ENCODE measurements around the gene NKD2. TPM values are rescaled to one million over a fixed set of nuclear protein-coding genes. Genes with fewer than 3 reads are reported as not detected.
A peak's percentile ranks its signal among the peaks of the same experiment; 100 is the strongest.

NKD2 gene
- total and polyA plus RNA-seq, 9 of the 15 experiments (the other 6 are each of a cell fraction or from before 2014, with no cell fraction given) = 0.09 to 0.64 (median 0.27) TPM; not detected in 5

DNA sequence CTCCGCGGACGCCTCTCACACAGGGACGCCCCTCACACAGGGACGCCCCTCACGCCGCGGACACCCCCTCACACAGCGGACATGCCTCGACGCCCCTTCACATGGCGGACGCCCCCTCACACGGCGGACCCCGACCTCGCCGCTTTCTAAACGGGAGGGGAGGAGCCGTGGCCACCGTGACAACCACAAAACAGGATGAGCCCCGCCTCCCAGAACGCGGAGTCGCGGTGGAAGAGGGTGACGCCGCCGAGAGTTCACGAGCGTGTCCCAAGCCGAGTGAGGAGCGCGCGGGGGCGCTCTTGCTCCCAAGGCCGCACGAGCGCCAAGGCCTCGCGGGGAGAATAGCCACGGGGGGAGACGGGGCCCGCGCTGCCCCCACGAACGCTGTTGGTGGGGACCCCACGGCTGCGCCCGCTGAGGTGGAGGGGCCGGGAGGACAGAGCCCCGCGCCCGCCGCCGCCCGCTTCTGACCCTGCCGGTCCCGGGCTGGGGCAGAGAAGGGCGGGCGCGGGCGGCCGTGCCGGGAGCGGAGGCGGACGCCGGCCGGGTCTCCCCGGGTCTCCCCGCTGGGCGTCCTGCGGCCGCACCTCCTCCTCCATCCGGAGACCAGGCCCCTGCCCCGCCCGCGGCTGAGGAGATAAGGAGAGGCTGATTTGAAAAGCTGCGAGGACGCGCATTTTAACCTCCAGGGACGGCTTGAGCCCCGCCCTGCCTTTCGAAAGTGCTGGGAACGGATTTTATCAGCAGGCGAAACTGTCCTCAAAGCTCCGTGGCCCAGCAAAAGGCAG is 3.9 kb upstream of the NKD2 start (continued):
- TF ChIP-seq FOXP4 (CRISPR knock-in tag; IDR thresholded peaks at IDR 0.05; ENCODE audit: borderline replicate concordance) (peak; percentile 36; the same call in 1 of the 2 replicates), GTF2E2 (tag; IDR thresholded peaks at IDR 0.05) (no peak), ZNF143 (CRISPR knock-in tag; IDR thresholded peaks at IDR 0.05) (no peak), MAZ (CRISPR knock-in tag; conservative IDR thresholded peaks at IDR 0.05 in 1 of 2, IDR thresholded peaks at IDR 0.05 in 1 of 2) (peak; percentile 91 to 92), NRF1 (conservative IDR thresholded peaks at IDR 0.05 in 1 of 2, IDR thresholded peaks at IDR 0.05 in 1 of 2) (peak; percentile 28 to 36), TEAD4 (IDR thresholded peaks at IDR 0.05; ENCODE audit: low read length) (no peak), TEAD4 (CRISPR knock-in tag; IDR thresholded peaks at IDR 0.05; ENCODE audit: borderline replicate concordance) (no peak), ASH1L (IDR thresholded peaks at IDR 0.05; ENCODE audit: borderline replicate concordance, low read depth, partially characterized antibody) (no peak), CCAR2 (IDR thresholded peaks at IDR 0.05; ENCODE audit: low read depth, low read length) (no peak), SAP30 (IDR thresholded peaks at IDR 0.05; ENCODE audit: borderline replicate concordance, insufficient read depth, low read depth, low read length, poor library complexity, severe bottlenecking) (no peak), TFE3 (CRISPR knock-in tag; IDR thresholded peaks at IDR 0.05) (no peak; the same call in 1 of the 2 replicates), PRPF4 (IDR thresholded peaks at IDR 0.05; ENCODE audit: insufficient read depth, low read depth, low read length, poor library complexity, severe bottlenecking) (no peak), MNT (conservative IDR thresholded peaks at IDR 0.05) (peak in 1 of 2 experiments; percentile 26; a peak in 1 of 4 replicates), KAT2B (IDR thresholded peaks at IDR 0.05; ENCODE audit: low read depth, low read length) (no peak)
- TF ChIP-seq, protein P1, sequence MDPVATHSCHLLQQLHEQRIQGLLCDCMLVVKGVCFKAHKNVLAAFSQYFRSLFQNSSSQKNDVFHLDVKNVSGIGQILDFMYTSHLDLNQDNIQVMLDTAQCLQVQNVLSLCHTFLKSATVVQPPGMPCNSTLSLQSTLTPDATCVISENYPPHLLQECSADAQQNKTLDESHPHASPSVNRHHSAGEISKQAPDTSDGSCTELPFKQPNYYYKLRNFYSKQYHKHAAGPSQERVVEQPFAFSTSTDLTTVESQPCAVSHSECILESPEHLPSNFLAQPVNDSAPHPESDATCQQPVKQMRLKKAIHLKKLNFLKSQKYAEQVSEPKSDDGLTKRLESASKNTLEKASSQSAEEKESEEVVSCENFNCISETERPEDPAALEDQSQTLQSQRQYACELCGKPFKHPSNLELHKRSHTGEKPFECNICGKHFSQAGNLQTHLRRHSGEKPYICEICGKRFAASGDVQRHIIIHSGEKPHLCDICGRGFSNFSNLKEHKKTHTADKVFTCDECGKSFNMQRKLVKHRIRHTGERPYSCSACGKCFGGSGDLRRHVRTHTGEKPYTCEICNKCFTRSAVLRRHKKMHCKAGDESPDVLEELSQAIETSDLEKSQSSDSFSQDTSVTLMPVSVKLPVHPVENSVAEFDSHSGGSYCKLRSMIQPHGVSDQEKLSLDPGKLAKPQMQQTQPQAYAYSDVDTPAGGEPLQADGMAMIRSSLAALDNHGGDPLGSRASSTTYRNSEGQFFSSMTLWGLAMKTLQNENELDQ (CRISPR knock-in tag; IDR thresholded peaks at IDR 0.05; ENCODE audit: borderline replicate concordance) = no peak
- TF ChIP-seq, protein P2, sequence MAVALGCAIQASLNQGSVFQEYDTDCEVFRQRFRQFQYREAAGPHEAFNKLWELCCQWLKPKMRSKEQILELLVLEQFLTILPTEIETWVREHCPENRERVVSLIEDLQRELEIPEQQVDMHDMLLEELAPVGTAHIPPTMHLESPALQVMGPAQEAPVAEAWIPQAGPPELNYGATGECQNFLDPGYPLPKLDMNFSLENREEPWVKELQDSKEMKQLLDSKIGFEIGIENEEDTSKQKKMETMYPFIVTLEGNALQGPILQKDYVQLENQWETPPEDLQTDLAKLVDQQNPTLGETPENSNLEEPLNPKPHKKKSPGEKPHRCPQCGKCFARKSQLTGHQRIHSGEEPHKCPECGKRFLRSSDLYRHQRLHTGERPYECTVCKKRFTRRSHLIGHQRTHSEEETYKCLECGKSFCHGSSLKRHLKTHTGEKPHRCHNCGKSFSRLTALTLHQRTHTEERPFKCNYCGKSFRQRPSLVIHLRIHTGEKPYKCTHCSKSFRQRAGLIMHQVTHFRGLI (CRISPR knock-in tag; IDR thresholded peaks at IDR 0.05) = no peak

Measured in K562 (cell line).